Measurements from ENCODE around the gene SLC25A41. TPM values are rescaled to one million over a fixed set of nuclear protein-coding genes. Genes with fewer than 3 reads are reported as not detected.

SLC25A41 gene
- total and polyA plus RNA-seq, 4 donors, result 0.23 to 1.8 TPM; not detected in 2

DNA sequence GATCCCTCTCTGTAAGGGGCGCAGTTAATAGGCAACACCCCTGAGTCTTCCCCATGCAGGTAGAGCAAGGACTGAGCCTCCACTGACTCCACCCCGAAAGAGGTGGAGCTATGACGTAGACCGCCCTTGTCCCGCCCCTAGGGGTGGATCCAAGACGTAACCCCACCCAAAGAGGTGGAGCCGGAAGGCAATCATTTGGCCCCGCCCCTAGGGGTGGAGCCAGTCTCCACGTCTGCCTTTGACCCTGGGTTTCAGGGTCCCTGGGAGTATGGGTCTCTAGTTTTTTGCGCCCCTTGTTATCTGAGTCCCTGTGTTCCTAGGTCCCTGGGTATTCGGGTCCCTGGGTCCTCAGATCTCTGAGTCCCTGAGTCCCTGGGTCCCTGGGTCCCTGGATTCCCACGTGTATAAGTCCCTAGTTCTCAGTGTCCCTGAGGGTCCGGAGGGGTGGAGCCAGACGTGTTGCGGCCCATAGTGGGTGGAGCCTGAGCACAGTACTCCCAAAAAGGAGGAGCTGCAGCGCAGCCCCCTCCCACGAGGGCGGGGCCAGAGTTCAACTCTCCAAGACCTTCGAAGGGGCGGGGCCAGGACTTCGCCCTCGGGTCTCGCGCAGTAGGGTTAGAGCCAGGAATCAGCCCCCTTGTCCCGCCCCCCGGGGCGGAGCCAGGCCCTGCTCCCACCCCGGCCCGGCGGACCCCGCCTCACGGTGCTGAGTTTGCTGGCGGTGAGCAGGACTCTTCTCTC lies 42.8 kb upstream of the SLC25A41 start:
- H3K9me3 ChIP-seq (ENCODE audit: control insufficient read depth, low read length), result no peaks in the 10 kb centered on the region
- ATAC-seq (ENCODE audit: low FRiP score), result no peak
- H3K27ac ChIP-seq (ENCODE audit: low read depth in 1 of 2, low read length in 2 of 2), result no peak overlapping the region
- intact Hi-C loops (cut with DNase I), result no loop called here
- H3K4me3 ChIP-seq (ENCODE audit: low read length in 2 of 2), result no peak overlapping the region
- peaks cover 0 to 1% of the 10 kb centered on the region in 2 donors for H3K27me3 ChIP-seq (ENCODE audit: control insufficient read depth in 1 of 2, insufficient read depth in 2 of 2, low read length in 1 of 2)
- DNase-seq, result peak; percentile 63 to 81
- H3K4me1 ChIP-seq (ENCODE audit: control insufficient read depth in 1 of 2, insufficient read depth in 2 of 2, low read length in 2 of 2), result no peaks in the 10 kb centered on the region
- no peaks in the 10 kb centered on the region for H3K36me3 ChIP-seq (ENCODE audit: control insufficient read depth in 1 of 2, insufficient read depth in 2 of 2, low read length in 1 of 2)
- 1 to 6% methylated on average over 26 to 33 of the region's 33 CpGs for WGBS, 2 donors

DNA sequence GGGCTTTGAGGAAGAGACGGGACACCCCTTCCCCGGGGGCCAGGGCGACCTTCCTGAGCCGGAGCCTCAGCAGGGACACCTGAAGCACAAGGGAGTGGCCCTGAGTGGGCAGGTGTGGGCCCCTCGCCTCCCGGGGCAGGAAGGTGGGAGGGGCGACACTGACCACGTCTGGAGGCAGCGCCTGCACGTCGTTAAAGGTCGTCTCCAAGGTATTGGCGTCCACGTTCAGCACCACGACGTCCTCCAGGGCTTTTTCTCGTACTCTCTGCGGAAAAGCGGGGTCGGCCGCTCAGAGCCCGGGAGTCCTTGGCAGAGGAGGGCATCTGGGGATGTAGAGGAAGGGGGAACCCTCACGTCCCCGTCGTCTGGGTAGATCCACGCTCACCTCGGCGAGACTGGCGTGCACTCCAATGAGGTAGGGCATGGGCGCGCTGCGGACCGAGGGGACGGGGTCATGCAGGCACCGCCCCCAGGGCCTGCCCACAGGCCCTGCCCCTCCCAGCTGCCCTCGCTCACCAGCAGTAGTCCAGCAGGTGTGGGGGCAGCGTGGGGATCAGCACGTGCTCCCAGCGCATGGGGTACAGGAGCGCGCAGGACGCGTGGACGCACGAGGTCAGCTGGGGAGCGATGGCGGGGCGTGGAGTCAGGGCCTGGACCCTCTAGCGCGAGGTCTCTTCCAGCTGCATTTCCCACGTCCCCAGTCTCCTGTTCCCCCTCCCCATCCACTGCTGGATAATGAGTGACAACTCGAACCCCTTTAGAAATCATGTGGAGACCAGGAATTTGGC lies 42.0 kb upstream of the SLC25A41 start:
- 5 to 7% methylated on average over 50 to 52 of the region's 52 CpGs for WGBS, 2 donors
- intact Hi-C loops (cut with DNase I), result no loop called here
- DNase-seq (no peak), ATAC-seq (ENCODE audit: low FRiP score) (no peak)
- Histone ChIP-seq H3K36me3 (ENCODE audit: control insufficient read depth in 1 of 2, insufficient read depth in 2 of 2, low read length in 1 of 2) (no peaks in the 10 kb centered on the region), H3K27ac (ENCODE audit: low read depth in 1 of 2, low read length in 2 of 2) (no peak overlapping the region), H3K4me3 (ENCODE audit: low read length in 2 of 2) (no peak overlapping the region), H3K4me1 (ENCODE audit: control insufficient read depth in 1 of 2, insufficient read depth in 2 of 2, low read length in 2 of 2) (no peaks in the 10 kb centered on the region), H3K9me3 (ENCODE audit: control insufficient read depth, low read length) (no peaks in the 10 kb centered on the region), H3K27me3 (ENCODE audit: control insufficient read depth in 1 of 2, insufficient read depth in 2 of 2, low read length in 1 of 2) (peaks cover 0 to 1% of the 10 kb centered on the region in 2 donors)

DNA sequence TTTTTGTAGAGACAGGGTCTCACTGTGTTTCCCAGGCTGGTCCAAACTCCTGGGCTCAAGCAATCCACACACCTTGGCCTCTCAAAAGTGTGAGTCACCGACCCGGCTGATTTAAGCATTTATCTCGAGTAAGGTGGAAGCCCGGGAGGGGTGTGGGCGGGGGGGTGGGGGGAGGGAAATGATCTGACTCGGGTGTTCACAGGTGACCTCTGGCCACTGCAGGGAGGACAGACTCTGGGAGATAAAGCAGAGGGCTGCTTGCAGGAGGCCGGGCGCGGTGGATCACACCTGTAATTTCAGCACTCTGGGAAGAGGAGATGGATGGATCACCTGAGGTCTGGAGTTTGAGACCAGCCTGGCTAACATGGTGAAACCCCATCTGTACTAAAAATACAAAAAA lies 40.1 kb upstream of the SLC25A41 start:
- Histone ChIP-seq H3K36me3 (ENCODE audit: control insufficient read depth in 1 of 2, insufficient read depth in 2 of 2, low read length in 1 of 2) (no peaks in the 10 kb centered on the region), H3K9me3 (ENCODE audit: control insufficient read depth, low read length) (no peaks in the 10 kb centered on the region), H3K4me3 (ENCODE audit: low read length in 2 of 2) (no peak overlapping the region), H3K27me3 (ENCODE audit: control insufficient read depth in 1 of 2, insufficient read depth in 2 of 2, low read length in 1 of 2) (peaks cover 0 to 1% of the 10 kb centered on the region in 2 donors), H3K4me1 (ENCODE audit: control insufficient read depth in 1 of 2, insufficient read depth in 2 of 2, low read length in 2 of 2) (no peaks in the 10 kb centered on the region), H3K27ac (ENCODE audit: low read depth in 1 of 2, low read length in 2 of 2) (no peak overlapping the region)
- no peak for DNase-seq
- ATAC-seq (ENCODE audit: low FRiP score), result no peak
- 73 to 79% methylated on average over 9 of the region's 9 CpGs for WGBS, 2 donors
- intact Hi-C loops (cut with DNase I), result no loop called here

DNA sequence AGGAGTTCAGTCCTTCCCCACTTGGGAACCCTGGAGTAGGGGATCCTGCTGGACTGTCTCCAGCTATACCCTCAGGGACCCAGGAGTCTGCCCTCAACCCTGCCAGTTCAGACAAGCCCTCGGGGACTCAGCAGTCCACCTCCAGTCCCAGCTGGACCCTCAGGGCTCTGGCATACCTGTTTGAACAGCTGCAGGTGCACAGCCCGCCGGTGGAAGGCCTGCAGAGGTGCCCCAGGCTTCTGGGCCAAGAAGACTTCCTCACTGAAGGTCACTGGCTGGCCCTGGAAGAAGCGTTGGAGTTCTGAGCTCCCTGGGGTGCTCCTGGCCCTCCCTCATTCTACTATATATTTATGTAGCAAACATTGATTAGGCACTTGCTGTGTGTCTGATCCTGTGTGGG lies 39.1 kb upstream of the SLC25A41 start:
- intact Hi-C loops (cut with DNase I), result no loop called here
- H3K36me3 ChIP-seq (ENCODE audit: control insufficient read depth in 1 of 2, insufficient read depth in 2 of 2, low read length in 1 of 2), result no peaks in the 10 kb centered on the region

DNA sequence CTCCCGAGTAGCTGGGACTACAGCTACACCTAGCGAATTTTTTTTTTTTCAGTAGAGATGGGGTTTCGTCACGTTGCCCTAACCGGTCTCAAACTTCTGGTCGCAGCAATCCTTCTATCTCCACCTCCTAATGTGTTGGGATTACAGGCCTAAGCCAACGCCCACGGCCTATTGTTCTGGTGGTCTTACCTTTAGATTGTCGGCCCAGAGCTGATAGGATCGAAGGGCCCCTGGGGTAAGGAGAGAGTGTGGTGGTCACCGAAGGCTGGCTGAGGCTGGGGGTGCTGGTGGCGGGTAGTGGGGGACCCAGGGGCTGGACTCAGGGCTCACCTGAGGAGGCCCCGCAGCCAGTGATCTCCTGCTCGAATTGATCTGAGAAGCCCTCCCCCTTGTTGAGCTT lies 37.5 kb upstream of the SLC25A41 start:
- no peak for ATAC-seq (ENCODE audit: low FRiP score)
- Histone ChIP-seq H3K9me3 (ENCODE audit: control insufficient read depth, low read length) (no peaks in the 10 kb centered on the region), H3K4me3 (ENCODE audit: low read length in 2 of 2) (no peak overlapping the region), H3K4me1 (ENCODE audit: control insufficient read depth in 1 of 2, insufficient read depth in 2 of 2, low read length in 2 of 2) (no peaks in the 10 kb centered on the region), H3K27ac (ENCODE audit: low read depth in 1 of 2, low read length in 2 of 2) (no peak overlapping the region), H3K36me3 (ENCODE audit: control insufficient read depth in 1 of 2, insufficient read depth in 2 of 2, low read length in 1 of 2) (no peaks in the 10 kb centered on the region), H3K27me3 (ENCODE audit: control insufficient read depth in 1 of 2, insufficient read depth in 2 of 2, low read length in 1 of 2) (peaks cover 0 to 1% of the 10 kb centered on the region in 2 donors)
- 78 to 79% methylated on average over 14 of the region's 14 CpGs for WGBS, 2 donors
- no peak for DNase-seq
- intact Hi-C loops (cut with DNase I), result no loop called here

More for the DNA sequence above, 39.1 kb upstream of the SLC25A41 start:
- H3K27me3 ChIP-seq (ENCODE audit: control insufficient read depth in 1 of 2, insufficient read depth in 2 of 2, low read length in 1 of 2), result peaks cover 0 to 1% of the 10 kb centered on the region in 2 donors
- H3K4me3 ChIP-seq (ENCODE audit: low read length in 2 of 2), result no peak overlapping the region
- 64% methylated on average over 4 of the region's 4 CpGs for WGBS, 2 donors
- H3K4me1 ChIP-seq (ENCODE audit: control insufficient read depth in 1 of 2, insufficient read depth in 2 of 2, low read length in 2 of 2), result no peaks in the 10 kb centered on the region
- H3K9me3 ChIP-seq (ENCODE audit: control insufficient read depth, low read length), result no peaks in the 10 kb centered on the region
- ATAC-seq (ENCODE audit: low FRiP score) (no peak), DNase-seq (no peak)
- no peak overlapping the region for H3K27ac ChIP-seq (ENCODE audit: low read depth in 1 of 2, low read length in 2 of 2)

DNA sequence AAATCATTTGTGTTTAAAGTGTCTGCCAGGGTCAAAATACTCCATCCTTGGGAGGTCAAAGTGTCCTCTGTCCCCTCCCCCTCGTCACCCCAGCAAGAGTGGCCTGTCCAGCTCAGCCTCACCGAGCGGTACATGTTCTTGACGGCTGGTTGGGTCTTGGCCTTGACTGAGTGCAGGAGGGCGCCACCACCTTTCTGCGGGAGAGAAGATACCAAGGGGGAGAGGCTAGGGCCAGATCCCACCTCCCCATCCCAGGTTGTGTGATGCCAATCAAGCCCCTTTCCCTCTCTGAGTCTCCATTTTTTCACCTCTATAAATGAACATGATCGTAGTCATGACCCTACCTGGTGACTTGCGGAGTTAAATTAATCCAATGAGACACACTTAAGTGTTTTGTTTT lies 36.6 kb upstream of the SLC25A41 start:
- Histone ChIP-seq H3K27me3 (ENCODE audit: control insufficient read depth in 1 of 2, insufficient read depth in 2 of 2, low read length in 1 of 2) (peaks cover 0 to 1% of the 10 kb centered on the region in 2 donors), H3K36me3 (ENCODE audit: control insufficient read depth in 1 of 2, insufficient read depth in 2 of 2, low read length in 1 of 2) (no peaks in the 10 kb centered on the region), H3K9me3 (ENCODE audit: control insufficient read depth, low read length) (no peaks in the 10 kb centered on the region), H3K4me1 (ENCODE audit: control insufficient read depth in 1 of 2, insufficient read depth in 2 of 2, low read length in 2 of 2) (no peaks in the 10 kb centered on the region), H3K4me3 (ENCODE audit: low read length in 2 of 2) (no peak overlapping the region), H3K27ac (ENCODE audit: low read depth in 1 of 2, low read length in 2 of 2) (no peak overlapping the region)
- intact Hi-C loops (cut with DNase I), result no loop called here
- no peak for DNase-seq
- no peak for ATAC-seq (ENCODE audit: low FRiP score)
- 73% methylated on average over 8 of the region's 8 CpGs for WGBS, 2 donors

DNA sequence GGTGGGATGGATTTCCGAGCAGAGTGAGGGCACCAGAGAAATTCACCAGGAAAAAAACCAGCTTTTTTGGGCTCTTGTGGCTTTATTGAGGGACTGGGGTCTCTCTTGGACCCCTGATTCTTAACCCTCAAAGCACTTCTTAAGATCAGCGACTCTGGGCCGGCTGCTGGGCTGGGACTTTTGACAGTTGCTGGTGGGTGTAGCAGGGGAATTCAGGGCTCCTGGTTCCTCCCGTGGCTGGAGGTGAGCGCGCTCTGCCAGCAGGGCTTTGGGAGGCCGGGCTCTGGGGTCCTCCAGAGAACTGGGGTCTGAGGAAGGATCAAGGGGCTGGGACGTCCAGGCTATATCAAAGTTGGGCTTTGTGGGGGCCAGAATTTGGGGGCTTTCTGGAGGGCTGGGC lies 33.8 kb upstream of the SLC25A41 start:
- Histone ChIP-seq H3K4me1 (ENCODE audit: control insufficient read depth in 1 of 2, insufficient read depth in 2 of 2, low read length in 2 of 2) (no peaks in the 10 kb centered on the region), H3K27ac (ENCODE audit: low read depth in 1 of 2, low read length in 2 of 2) (no peak overlapping the region), H3K27me3 (ENCODE audit: control insufficient read depth in 1 of 2, insufficient read depth in 2 of 2, low read length in 1 of 2) (no peaks in the 10 kb centered on the region), H3K36me3 (ENCODE audit: control insufficient read depth in 1 of 2, insufficient read depth in 2 of 2, low read length in 1 of 2) (no peaks in the 10 kb centered on the region), H3K4me3 (ENCODE audit: low read length in 2 of 2) (no peak overlapping the region), H3K9me3 (ENCODE audit: control insufficient read depth, low read length) (no peaks in the 10 kb centered on the region)
- DNase-seq, result no peak
- WGBS, 2 donors, result 66 to 67% methylated on average over 8 of the region's 8 CpGs
- intact Hi-C loops (cut with DNase I), result no loop called here
- no peak for ATAC-seq (ENCODE audit: low FRiP score)

DNA sequence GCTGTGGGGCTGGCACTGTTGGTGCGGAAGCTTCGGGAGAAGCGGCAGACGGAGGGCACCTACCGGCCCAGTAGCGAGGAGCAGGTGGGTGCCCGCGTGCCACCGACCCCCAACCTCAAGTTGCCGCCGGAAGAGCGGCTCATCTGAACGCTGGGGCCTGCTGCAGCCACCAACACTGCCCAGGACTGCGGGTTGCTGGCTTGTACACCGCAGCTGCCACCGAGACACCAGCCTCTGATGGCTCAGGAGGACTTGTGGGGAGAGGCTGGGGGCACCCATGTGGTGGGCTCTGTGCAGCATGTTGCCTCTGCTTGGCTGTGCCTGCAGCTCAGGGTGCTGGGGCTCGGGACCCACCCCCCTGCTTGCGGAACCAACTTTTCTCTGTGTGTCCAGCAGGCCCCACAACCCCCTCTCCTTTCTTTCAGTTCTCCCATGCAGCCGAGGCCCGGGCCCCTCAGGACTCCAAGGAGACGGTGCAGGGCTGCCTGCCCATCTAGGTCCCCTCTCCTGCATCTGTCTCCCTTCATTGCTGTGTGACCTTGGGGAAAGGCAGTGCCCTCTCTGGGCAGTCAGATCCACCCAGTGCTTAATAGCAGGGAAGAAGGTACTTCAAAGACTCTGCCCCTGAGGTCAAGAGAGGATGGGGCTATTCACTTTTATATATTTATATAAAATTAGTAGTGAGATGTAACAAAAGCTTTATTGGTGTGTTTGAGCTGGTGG lies 33.1 kb upstream of the SLC25A41 start:
- WGBS, 2 donors, result 85 to 92% methylated on average over 20 to 21 of the region's 21 CpGs
- DNase-seq, result no peak
- no peaks in the 10 kb centered on the region for H3K36me3 ChIP-seq (ENCODE audit: control insufficient read depth in 1 of 2, insufficient read depth in 2 of 2, low read length in 1 of 2)
- H3K27me3 ChIP-seq (ENCODE audit: control insufficient read depth in 1 of 2, insufficient read depth in 2 of 2, low read length in 1 of 2), result no peaks in the 10 kb centered on the region
- no peak overlapping the region for H3K27ac ChIP-seq (ENCODE audit: low read depth in 1 of 2, low read length in 2 of 2)
- H3K9me3 ChIP-seq (ENCODE audit: control insufficient read depth, low read length), result no peaks in the 10 kb centered on the region
- intact Hi-C loops (cut with DNase I), result no loop called here
- no peak for ATAC-seq (ENCODE audit: low FRiP score)
- no peaks in the 10 kb centered on the region for H3K4me1 ChIP-seq (ENCODE audit: control insufficient read depth in 1 of 2, insufficient read depth in 2 of 2, low read length in 2 of 2)
- no peak overlapping the region for H3K4me3 ChIP-seq (ENCODE audit: low read length in 2 of 2)

All from aorta (tissue), 5 donors.